Endometrium (tissue), 2 donors: ENCODE results near the gene SPAG8.

Source experiments
- FAIRE-seq: peaks from 2 replicates; lab custom pipeline; 2012; peaks lifted over from hg19 to GRCh38; lab: Jason Lieb, UNC
- donor health status: control.
- donor health status: control.

The SPAG8 gene

DNA sequence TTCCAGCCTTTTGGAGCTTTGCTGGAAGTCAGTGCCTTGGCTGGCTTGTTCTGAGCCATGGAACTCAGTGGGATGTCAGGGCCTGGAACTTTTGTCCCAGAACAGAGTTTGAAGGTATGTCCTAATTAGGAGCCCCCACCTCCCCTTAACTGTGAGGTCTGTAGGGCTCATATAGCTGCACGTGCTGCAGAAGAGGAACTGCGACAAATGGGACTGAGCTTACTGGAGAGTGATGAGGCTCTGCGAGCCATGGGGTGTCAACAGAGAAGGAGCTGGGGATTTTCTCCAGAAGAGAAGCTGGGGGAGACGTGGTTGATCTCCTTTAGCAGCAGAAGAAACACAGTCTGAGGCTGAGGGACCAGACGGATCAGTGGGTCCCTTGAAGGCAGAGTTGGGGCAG, 27.9 kb upstream of the SPAG8 start:
- FAIRE-seq: no peak

DNA sequence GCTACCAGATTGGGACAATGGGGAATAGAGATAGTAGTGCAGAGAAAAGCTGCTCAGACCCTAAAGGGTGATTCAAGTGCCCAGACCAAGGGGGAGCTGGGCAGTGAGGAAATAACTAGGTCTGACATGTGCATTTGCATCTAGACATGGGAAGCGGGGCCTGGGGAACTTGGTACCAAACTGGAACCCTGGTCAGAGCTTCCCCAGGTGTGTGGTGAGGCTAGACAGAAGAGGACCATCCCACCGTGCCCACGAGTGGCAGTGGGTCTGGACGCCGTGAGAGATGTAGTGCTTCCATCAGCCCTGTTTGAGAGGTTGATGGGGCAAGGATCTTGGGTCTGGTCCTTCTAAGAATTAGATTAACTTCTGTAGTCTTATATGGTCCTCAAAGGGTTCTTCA, 24.5 kb upstream of the SPAG8 start:
- FAIRE-seq: no peak

DNA sequence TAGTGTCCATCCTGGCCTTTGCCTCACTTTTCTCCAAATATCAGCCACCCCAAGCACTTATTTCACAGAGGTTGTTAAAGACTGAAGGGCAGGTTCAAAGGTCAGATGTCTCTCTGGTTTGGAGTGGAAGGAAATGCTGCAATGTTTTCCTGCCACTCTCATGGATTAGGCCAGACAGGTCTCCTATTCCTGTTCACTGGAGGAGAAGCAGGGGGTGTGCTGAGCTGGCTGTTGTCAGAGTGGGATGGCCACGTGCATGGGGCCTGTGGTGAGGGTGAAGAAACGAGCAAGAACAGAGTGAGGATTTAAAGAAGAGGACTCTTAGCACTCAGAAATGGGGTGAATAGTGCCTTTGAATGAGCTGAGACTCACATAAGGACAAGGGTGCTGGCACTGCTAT, 23.7 kb upstream of the SPAG8 start:
- FAIRE-seq: no peak

DNA sequence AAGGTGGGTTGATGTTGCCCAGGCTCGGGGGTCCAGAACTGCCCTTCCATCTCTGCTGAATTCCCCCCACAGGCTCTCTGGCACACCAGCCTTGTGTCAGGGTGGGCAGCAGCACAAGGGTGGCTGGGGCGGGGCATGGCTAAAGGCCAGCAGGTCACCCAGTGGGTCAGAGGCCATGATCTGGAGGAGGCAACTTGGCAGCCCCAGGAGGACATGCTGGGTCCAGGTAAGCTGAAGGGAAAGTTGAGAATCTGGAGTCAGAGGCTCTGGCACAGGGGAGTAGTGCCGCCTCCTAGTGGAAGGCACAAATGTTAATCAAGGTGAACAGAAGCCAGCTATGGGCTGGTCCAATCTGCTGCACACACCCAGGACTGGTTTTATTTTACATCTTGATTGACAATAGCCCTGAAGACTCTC, 23.2 kb upstream of the SPAG8 start:
- FAIRE-seq: no peak

DNA sequence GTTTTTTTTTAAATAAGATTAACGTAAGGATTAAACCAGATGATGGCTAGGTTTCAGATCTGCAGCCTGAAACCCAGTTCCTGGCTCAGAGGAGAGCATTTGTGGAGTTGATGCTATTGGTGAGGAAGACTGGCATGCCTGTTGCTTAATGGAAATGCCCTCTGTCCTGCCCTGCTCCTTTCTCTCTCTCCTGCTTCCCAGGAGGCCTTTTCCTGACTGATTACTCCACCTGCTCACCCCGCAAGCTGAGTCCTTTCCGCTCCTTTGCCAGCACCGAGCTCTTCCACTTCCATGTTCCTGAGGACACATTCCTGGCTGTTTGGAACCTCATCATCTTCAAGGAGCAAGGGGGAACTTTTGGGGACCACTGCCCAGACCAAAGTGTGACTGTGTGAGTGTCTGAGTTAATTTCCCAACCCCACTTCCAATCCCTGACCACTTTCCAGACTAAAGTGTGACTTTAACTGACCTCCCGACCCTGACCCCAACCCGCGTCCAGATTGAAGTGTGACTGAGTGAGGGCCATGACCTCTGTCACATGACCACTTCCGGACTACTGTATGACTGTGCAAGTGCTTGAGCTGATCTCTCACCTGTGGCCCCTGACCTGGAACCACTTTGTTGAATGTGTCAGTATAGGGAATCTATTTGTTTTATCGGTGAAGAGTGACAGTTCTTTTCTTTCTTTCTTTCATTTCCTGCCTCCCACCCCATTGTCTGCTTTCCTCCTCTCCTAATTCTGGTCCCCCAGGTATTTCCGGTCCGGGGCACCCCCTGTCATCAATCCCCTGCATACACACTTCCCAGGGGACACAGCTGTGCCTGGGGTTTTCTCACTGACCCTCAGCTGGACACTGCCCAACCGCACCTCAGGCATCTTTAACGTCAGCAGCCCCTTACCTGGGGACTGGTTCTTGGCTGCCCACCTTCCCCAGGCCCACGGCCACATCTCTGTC, 22.5 kb upstream of the SPAG8 start:
- FAIRE-seq: no peak

DNA sequence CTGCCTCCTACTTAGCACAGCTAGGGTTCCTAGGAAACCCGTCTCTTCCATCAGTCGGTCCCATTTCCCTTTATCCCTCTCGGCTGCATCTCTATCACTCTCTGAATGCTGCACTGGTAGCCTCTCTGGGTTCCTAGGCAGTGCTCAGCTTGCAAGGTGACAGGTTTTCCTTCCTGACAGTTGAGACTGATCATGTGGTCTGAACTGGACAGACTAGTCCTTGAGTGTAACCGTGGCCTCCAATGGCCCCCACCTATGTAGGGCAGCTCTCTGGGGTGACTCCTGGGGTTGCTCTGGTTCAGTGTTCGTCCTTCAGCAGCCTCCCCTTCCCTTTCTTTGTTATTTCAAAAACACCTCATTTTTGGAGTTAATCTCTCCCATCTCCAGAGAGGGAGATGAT, 20.8 kb upstream of the SPAG8 start:
- FAIRE-seq: no peak

DNA sequence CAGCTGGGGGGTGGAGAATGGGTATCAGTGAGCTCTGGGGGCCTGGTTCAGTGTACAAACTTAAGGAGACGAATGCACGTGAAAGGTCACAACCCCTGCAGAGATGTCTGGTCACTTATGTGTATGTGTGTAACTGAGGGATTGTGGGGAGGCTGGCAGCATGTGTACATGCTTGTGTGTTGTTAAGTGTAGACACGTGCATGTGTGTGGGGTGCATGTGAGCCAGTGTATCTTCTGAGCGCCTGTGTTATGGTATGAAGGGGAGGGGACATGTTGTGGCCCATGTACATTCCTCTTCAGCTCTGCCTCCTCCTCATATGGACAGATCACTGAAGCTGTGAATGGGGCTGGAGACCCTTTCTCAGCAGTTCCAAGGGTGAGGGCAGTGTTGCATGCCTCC, 19.0 kb upstream of the SPAG8 start:
- FAIRE-seq: no peak

DNA sequence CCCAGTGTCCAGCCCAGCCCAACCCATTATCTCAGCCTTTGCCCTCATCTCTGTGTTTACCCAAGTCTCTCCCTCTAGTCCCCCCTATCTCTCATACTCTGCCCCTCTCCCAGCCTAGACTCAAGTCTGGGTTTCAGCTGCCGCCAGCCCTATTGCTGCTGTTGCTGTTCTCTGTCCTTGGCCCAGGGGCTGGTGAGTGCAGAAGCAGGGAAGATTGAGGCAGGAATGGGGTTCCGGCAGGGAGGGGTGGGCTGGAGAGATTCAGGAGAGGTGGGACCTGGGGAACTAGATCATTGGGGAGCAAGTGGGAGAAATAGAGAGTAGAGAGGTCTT, 17.7 kb upstream of the SPAG8 start:
- no peak for FAIRE-seq

DNA sequence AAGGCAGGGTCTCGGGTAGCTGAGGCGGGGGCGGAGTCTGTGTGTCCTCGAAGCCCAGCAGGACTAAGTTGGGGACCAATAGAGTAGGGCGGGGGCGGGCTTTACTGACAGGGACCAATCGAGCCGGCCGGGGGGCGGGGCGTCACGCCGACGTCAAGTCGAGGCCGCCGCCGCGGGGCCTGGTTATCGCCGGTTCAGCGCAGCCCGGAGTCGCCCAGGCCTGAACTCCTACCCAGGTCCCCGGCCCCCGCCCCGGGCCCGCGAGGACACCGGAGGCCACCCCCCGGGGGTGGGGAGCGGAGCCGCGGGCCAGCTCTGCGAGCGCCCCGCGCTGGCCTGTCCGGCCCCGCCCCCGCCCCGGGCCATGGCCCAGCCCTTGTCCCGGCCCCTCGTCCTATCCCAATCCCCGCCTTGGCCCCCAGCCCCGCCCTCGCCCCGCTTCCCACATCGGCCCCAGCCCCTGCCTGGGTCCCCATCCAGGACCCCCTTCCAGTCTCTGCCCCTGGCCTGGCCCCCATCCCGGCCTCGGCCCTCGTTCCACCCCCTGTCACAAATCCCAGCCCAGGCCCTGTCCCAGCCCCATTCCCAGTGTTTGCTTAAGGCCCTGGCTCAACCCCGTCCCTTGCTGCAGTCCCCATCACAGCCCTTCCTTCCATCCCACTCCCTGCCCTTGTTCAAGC, 17.2 kb upstream of the SPAG8 start, which contains the start of gene TMEM8B:
Gene TMEM8B, plus strand, starts transcription at position 145 of the 680 bp plus-strand sequence. Its CDS starts 220 bp downstream, at position 365.
- FAIRE-seq: no peak

DNA sequence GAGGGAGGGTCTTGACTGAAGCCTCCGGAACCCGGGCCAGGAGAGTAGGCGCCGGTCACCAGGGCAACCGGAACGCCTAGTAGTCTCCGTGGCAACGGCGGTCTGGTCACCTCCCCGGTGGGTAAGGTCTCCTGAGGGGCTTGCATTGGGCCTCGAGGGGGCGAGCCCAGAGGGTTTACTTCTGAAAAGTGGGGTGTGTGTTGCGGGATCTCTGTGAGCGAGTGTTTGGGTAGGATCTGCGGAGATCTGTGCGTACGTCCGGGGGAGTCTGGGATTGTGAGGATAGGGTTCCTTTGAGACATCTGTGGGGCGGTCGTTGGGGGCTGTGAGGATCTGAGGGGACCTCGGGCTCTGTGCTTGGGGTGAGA, 16.6 kb upstream of the SPAG8 start, which contains the start of gene FAM221B:
Gene FAM221B, minus strand, starts transcription at position 17 of the 368 bp plus-strand sequence. CDS start 2,571 bp downstream, outside the sequence.
- no peak for FAIRE-seq

DNA sequence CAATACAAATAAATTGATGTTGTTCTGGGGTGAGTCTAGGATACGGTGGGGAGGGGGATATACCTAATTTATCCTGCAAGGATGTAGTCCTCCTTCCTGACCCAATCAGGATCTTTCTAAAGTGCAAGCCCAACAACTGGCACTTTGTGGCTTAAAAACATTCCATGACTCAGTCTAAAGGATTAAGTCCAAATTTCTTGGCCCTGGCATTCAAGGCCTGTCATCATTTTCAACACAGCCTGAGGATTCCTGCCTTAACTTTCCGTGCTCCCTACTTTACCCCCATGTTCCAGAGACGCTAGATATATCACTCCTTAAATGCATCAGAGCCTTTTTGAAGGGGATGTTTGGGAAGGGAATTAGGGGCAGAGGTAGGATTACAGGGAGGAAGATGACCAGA, 15.4 kb upstream of the SPAG8 start:
- FAIRE-seq: no peak

DNA sequence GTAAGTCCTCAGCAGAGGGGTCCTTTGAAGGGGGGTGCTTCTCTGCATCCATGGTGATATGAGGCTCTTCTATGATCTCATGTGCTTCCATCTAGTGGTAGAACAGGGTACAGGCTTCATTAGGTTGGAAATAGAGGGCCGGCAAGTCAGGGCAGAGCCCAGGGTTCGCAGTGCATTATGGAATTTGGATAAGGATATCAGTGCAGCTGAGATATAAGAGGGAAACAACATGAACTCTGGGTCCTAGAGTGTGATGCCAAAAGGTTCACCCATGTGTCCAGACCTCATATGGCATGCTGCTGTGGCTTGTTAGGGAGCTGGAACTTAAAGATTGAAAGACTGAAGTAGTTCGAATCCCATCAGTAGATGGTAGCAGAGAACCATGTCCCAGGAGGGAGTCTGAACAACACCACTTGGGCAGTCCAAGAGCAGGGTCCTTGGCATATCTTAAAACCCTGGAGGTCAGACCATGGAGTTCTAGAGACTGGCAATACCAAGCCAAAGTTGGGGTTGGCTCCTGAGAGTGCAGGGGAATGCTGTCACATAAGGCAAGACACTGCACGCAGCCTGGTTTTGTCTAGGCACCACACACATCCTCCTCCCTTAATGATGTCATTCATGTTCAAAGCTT, 14.1 kb upstream of the SPAG8 start:
- no peak for FAIRE-seq

DNA sequence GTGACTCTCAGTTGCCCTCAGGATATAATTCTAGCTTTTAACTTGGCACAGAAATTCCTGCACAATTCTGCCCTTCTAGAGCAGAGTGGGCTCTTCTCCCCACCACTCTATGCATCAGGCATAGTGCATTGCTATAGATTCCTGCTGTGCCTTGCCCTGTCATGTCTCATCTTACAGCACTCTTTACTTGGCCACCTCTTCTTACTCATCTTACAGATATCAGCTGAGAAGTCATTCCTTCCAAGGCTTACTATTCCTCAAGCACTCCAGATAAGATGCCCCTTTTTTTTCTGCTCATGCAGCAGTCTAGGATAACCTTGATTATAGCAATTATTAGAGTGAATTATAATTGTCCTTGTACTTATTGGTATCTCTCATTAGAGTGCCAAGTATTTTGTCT, 10.9 kb upstream of the SPAG8 start:
- FAIRE-seq: no peak

GRCh38 chr9:35820076-35820475, 8.0 kb upstream of the SPAG8 start:
- no peak for FAIRE-seq

DNA sequence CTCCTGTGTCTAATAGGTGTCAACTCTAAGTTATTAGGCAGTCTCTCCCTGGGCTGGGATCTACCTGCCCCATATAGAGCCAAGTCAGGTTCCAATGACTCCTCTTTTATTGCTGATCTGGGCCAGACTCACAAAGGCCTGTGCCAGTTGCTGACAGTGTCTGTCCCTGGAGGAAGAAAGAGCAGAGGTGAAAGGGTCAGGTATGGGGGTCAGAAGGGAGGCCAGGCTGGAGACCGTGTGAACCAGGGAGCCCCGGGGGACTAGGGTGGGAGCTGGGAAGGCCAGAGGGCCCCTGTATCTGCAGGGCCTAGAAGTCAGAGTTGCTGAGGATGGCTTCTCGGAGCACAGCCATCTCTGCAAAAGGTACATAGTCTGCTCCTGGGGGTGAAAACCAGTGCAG, 6.3 kb upstream of the SPAG8 start:
- no peak for FAIRE-seq

DNA sequence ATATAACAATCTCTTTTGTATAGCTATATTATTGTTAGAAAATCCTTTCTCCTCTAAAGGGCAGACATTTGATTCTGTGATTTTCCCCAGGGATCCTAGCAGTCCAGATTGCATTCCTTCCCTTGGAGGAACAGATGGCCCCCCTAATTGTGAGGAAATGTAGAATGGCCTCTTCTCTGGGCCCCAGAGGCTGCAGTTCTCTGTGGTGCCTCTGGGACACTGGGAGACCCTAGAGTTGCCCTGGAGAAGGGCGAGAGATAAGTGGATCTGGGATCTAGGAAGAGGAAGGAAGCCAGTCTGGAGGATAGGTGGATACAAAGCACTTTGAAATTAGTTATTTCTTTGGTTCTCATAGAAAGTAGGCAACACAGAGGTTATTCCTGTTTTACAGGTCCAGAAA, 4.6 kb upstream of the SPAG8 start:
- no peak for FAIRE-seq

GRCh38 chr9:35814841-35815543, 2.9 kb upstream of the SPAG8 start, which contains the start of gene HINT2:
Gene HINT2 (minus strand): TSS chr9:35815042. CDS start chr9:35814979, 63 bp downstream.
- peak; percentile 100 for FAIRE-seq

DNA sequence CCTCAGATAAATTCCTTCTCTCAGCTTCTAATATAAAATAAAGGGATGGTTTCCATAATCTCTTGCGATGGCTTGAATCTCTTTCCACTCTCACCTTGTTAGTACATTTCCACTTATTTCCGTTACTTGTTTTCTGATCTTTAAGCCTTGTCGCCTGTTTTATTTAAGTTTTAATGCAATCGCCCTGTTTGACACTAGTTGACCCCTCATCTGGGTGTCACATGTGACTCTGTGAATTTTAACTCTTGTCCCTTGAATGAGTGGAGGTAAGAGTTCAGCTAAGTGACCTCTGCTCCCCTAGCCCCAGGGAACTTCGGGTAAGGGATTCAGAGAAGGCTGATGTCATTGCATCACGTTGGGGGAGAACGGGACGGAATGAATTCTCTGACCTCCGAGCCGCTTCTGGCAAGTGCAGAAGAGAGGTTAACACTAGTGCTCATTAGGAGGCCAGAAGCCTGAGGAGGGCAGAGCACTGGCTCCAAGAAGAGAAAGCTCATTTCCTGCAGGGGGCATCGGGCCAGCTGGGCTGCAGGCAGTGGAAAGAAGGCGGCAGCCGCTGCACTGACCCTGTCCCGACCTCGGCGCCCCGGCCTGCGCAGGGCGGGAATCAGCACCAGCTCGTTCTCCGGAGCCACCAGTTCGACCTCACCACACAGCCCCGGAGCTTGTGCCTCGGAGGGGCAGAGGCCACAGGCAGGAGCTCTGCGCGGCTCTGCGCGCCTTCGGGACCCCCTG, 2.2 kb upstream of the SPAG8 start:
- FAIRE-seq: no peak

GRCh38 chr9:35813434-35814105, 1.5 kb upstream of the SPAG8 start:
- FAIRE-seq: no peak

GRCh38 chr9:35811381-35812024, 559 bp downstream of the SPAG8 start:
- no peak for FAIRE-seq
